MM.1S (cell line): Measurements from ENCODE around the gene PHLDB3.

Experiments
- CTCF ChIP-seq: fragments of 300-600 bp; sonication (generic); IDR thresholded peaks from 2 replicates; pipeline ENCODE4 v1.5.1; 2016; ENCODE audit warnings: antibody characterized with exemption, low read length, mixed read lengths
- EZH2 ChIP-seq: fragments of 300-600 bp; sonication (generic); optimal IDR thresholded peaks from 2 replicates; pipeline ENCODE3; 2017; ENCODE audit warnings: low read depth, mild to moderate bottlenecking, antibody characterized with exemption, low read length, mixed read lengths
- EZH2phosphoT487 ChIP-seq: fragments of 300-600 bp; sonication (generic); IDR thresholded peaks from 2 replicates; pipeline ENCODE4 v1.6.1; 2018; ENCODE audit warnings: antibody characterized with exemption, low read length

GRCh38 chr19:43505941-43506340 is 1.4 kb upstream of the PHLDB3 start:
- TF ChIP-seq CTCF (no peak), EZH2phosphoT487 (no peak), EZH2 (no peak)
